CD4-positive, alpha-beta T cell treated with Interleukin-6 at 100 ng/mL for 8 hours (primary cell): ENCODE measurements around the gene P4HTM.
A peak's percentile ranks its signal among the peaks of the same experiment; 100 is the strongest.

ENCODE experiments used
- DNase-seq: peaks from one replicate; pipeline ENCODE4 v3.0.0-alpha.2; 2020; ENCODE audit warnings: mixed read lengths, low spot score

P4HTM gene, protein sequence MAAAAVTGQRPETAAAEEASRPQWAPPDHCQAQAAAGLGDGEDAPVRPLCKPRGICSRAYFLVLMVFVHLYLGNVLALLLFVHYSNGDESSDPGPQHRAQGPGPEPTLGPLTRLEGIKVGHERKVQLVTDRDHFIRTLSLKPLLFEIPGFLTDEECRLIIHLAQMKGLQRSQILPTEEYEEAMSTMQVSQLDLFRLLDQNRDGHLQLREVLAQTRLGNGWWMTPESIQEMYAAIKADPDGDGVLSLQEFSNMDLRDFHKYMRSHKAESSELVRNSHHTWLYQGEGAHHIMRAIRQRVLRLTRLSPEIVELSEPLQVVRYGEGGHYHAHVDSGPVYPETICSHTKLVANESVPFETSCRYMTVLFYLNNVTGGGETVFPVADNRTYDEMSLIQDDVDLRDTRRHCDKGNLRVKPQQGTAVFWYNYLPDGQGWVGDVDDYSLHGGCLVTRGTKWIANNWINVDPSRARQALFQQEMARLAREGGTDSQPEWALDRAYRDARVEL

DNA sequence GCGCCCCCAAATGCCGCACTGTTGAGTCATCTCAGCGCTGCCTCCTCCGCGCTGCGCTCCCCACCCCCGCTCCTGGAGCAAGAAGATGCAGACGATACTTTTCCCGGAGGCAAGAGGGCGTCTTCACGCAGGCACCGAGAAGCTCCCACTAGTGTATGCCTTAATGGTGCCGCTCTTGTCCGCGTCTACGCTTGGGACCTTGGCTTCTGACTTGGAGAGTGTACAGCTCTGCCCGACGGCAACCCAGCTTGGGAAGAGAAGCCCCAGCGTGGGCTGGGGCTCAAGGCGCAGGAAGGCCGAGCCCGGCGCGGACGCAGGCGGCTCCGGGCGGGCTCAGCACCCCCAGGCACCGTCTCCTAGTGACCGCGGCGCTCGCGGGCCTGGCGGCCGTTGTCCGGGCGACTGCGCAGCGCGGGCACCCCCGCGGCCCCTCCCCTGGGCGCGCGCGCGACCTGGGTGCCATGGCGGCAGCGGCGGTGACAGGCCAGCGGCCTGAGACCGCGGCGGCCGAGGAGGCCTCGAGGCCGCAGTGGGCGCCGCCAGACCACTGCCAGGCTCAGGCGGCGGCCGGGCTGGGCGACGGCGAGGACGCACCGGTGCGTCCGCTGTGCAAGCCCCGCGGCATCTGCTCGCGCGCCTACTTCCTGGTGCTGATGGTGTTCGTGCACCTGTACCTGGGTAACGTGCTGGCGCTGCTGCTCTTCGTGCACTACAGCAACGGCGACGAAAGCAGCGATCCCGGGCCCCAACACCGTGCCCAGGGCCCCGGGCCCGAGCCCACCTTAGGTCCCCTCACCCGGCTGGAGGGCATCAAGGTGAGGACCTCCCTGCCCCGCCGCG is at the start of gene P4HTM:
Gene P4HTM, plus strand, starts transcription at position 446 of the 840 bp plus-strand sequence. Its CDS starts 16 bp downstream, at position 462.
- peak; percentile 71 for DNase-seq

DNA sequence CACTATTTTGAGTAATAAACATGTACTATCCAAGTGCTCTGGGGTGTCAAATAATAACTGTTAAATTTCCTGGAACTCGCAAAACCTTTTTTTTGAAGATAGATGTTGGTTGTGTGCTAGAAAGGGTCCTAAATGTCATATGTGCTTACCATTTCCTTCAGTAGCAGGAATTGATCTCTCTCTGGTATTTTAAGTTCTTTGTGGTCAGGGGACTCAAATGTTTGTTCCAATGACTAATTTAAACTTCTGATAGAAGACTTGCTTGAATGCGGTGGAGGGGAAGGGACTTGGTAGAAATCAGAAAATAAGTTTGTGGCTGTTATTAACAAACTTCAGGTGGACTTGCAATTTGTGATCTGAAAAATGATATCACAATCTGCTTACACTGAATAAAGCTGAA is 44.6 kb upstream of the P4HTM start:
- DNase-seq = no peak

DNA sequence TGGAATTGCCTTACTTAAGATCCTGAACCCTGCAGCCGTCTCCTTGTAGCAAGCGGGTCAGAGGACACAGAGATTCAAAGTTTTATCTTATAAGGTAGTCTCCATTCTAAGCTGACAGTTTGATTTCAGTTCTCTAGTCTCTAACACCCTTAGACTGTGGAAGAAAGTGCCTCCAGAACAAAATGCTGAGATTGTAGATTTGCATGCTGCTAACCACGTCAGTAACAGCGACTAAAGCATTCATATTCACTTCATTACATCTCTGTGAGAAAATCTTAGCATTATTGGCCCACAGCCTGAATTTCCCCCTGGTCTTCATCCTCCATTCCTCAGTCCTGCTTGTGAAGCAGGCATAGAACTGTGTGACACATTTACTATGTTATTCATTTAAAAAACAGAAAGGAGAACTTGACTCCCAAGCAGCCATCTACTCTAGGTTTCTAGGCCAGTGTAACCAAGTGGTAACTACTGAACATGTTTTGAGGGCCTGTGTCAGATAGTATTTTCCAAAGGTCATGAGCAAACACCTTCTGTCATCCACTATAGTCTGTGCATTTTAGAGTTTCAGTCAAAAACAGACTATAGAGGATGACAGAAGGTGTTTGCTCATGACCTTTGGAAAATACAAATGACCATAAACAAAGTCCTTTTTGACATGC is 44.0 kb upstream of the P4HTM start:
- DNase-seq = no peak

DNA sequence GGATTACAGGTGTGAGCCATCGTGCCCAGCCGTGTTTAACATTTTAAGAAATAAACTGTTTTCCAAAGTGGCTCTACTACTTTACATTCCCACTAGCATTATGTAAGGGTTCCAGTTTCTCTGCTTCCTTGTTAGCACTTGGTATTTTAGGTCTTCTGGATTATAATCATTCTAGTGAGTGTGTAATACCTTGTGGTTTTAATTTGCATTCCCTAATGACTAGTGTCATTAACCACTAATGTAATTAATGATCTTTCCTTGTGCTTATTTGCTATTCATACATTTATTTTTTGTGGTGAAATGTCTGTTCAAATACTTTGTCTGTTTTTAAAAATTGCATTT is 40.7 kb upstream of the P4HTM start:
- no peak for DNase-seq

DNA sequence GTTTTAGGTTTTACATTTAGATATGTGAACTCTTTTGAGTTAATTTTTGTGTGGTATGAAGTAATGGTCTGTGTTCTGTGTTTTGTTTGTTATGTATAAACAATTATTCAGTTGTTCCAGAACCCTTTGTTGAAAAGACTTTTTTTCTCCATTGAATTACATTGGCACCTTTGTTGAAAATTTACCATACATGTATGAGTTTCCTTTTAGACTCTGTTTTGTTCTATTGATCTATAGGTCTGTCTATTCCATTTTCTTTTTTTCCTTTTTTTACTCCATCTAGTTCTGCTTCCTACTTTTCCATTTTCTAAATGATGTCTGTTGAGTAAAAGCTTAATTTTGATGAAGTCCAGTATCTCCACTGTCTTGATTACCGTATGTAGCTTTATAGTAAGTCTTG is 40.0 kb upstream of the P4HTM start:
- no peak for DNase-seq

DNA sequence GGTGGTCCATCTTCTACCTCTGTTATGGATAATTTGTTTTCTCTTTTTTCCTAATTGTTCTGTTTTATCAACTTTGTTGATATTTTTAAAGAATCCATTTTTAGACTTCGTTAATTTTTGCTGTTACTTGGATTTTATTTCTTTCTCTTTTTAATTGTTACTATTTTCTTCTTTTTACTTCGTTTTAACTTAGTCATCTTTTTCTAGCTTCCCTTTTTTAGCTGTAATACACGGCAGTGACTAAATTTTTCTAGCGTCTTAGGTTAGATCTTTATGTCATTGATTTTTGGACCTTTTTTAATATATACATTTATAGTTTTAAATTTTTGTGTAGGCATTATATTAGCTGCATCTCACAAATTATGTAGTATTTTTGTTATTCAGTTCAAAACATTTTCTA is 38.3 kb upstream of the P4HTM start:
- no peak for DNase-seq

DNA sequence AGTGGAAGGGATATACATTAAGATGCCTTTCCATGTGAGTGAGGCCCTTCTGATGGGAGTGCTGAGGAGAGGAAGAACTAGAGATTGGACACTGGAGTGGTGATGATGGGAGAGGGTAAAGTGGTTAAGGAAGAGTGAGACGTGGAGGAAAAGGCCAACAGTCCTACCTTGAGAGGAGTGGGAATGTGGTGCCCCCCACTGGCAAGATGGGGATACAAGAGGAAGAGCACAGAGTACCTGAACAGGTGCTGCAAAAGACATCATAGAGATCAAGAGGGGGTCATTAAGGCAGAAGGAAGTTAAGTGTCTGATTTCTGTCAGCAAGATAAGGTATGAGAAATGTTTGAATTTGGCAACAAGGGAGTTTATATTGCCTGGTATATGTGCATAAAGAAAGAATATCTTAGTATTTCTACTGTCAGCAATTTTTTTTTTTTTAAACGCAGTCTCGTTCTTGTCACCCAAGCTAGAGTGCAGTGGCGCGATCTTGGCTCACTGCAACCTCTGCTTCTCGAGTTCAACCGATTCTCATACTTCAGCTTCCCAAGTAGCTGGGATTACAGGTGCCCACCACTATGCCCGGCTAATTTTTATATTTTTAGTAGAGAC is 37.4 kb upstream of the P4HTM start:
- DNase-seq = peak; percentile 39

DNA sequence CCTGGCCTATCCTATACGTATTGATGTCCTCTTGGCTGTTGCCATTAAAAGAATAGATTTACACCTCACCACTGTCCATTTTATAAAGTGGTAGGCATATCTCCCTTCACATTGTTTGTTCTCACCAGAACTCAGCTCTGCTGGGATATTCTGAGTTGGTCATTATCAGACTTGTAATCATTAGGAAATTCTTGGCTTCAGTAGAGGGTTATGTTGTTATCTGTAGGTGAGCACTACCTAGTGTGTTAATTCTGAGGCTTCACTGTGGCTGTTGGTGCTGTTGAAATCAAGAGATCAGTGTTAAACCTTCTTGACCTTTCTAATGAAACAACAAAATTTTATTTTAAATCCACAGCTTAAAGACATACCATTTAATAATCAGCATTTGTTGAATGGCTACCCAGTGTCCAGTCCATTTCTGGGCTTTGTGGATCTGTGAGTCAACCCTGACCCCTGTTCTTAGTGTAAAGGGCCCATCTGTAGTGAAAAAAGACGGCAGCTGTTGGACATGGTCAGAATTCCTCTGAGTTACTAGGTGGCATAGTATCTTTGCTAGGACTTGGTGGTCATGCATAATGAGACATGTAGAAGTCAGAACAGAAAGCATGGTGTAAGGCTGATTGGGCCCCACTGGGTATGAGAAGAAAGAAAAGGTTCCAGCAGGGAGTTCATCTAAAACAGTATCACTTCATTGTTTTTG is 32.9 kb upstream of the P4HTM start:
- DNase-seq = no peak

DNA sequence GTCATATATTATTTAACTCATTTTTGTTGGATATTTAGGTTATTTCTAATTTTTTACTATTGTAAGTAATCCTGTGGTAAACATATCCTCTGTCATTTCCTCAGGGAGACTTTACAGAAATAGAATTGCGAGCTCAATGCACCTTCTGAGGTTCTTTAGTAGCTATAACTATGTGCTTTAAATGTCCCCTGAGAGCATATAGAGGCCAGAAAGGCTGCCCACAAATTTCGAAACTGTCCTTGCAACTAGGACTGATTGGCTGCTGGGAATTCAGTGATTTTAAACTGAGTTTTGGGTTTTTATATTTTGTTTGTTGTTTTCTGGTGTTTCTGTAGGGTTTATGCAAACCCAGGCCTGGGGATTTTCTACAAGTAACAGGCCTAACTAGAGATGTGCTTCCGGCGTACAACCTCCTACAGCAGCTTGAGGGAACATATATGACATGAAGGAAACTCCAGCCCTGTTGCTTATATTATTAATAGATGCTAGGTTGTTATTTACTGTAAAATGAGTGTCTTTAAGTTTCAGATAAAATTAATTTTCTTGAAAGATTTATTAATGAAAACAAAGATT is 29.1 kb upstream of the P4HTM start:
- no peak for DNase-seq

DNA sequence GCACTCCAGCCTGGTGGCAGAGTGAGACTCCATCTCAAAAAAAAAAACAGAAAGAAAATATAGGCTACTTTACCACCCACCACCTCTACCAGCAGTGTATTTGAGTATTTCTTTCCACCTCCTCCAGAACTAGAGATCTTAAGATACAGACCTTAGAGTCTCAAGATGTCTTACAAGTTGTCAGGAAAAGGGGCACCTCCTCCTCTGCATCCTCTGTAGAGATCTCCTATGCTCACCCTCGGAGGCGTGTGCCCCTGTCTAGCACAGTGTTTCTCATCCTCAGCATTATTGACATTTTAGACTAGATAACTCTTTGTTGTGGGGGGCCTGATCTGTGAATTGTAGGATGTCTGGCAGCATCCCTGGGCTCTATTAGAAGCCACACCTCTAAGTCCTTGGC is 27.7 kb upstream of the P4HTM start:
- DNase-seq = no peak

DNA sequence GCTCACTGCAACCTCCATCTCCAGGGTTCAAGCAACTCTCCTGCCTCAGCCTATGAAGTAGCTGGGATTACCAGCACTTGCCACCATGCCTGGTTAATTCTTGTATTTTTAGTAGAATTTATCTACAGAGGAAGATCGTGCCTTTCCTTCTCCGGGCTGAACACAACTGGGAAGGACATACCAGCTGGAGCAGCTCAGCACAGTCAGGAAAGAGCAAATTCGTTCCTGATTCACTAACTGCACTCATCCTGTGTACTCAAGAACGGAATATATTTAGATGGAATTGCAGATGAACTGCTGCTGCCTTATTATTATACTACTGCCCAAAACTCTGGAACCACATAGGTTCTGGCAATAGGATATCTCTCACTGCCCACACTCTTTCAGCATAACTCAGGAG is 27.1 kb upstream of the P4HTM start:
- DNase-seq = no peak

DNA sequence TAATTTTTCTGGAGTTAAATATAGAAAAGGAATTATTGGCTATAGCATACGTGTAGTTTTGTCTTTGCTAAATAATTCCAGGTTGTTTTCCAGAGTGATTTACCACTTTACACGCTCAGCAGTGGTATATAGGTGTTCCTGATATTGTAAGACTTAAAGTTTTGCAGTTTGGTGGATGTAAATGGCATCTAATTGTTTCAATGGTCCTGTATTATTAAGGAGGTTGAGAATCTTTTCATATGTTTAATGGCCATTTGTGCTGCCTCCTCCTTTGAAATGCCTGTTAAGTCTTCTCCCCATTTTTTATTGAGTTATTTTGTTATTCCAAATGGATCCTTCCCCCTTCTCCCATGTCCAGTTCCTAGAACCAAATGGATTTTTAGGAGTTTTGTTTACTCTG is 26.4 kb upstream of the P4HTM start:
- no peak for DNase-seq

DNA sequence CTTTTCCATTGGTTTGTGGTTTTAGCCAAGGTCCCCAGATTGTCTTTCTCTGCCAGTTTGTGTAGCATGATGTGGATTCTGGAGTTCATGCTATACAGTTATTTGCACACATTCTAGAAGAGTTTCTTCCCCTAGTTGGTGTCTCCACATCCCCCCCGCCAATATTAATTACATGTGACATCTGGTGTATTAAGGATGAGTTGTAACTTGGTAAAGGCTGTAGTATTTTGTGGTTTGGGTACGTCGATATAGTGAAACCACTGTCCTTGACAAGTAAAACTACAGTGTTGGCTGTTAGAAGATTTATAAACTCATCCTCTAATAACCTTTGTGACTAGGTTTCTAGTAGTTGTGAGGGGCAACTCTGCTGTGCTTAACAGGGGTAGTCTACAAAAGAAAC is 23.7 kb upstream of the P4HTM start:
- DNase-seq = no peak

DNA sequence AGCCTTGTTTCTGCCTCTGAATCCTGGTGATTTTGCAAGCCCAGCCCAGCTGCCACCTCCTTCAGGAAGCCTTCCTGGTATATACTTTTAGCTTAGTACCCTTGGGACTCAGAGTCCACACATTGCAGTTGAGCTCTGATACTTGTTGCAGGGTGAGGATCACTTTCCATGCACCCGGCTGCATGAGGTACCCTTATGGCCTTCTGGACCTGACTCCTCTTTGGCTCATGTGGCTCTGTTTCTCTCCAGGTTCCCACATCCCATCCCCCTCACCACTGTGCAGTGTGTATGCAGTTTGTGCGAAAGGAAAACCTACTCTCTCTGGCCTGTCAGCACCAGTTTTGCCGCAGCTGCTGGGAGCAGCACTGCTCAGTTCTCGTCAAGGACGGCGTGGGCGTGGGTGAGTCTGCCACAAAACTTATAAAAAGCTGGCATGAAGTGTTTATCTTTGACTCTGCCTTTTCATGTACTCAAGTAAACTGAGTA is 23.1 kb upstream of the P4HTM start:
- DNase-seq = no peak

DNA sequence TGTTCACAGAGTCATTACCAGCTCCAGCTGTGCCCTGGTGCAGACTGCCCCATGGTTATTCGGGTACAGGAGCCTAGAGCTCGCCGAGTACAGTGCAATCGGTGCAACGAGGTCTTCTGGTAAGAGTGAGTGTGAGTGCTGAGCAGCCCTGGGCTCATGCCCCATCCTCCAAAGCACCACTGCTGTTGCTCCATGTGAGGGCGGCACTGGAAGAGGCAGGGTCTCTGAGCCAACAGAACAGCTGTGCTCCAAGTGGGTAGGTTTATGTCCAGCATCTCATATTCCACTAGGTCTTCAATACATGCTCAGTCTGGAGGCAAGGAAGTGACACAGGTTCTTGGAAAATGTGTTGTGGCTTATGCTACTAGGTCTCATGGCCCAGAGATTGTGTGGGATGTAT is 19.5 kb upstream of the P4HTM start:
- no peak for DNase-seq

DNA sequence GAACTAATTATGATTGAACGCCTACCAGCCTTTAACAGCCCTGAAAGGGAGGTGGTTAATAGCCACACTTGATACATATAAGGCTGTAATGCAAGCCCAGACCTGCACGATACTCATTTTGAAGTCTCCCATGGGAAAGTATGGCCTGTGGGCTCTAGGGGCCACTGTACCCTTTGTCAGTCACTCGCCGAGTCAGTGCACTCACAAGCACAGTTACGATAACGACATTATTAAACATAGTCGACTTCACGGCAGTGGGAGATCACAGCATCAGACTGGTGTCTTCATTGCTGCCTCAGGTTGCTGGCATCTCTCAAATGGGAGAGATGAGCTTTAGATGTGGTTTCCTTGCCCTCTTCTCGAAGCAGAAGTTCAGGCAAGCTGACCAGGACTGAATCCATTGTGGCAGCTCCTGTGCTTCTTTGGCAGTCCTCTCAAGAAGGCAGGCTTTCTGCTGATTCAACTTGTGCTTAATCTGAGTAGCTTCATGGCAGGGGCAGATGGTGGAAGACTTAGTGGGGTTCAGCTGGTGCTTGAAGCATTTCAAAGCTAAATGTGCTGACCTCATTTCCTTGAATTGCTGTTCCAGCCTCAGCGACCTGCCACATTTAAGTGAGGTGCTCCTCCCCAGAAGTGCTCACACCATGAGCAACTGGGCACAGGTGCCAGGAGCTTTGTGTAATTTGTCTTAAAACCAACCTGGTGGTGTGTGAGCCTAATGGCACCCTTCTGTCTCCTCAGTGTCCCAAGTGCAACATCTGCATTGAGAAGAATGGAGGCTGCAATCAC is 15.8 kb upstream of the P4HTM start:
- DNase-seq = no peak

DNA sequence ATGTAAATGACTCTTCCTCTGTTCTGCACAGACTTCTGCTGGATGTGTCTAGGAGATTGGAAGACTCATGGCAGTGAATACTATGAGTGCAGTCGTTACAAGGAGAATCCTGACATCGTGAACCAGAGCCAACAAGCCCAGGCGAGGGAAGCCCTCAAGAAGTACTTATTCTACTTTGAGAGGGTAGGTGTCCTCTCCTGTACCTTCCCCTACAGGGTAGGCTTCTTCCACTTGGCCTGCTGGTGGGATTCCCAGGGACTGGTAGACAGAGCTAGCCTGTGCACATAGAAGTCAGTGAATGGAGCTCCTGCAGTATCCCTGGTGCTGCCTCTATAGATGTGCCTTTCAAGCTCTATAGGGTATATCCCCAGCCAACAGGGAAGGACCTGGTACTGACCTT is 10.6 kb upstream of the P4HTM start:
- no peak for DNase-seq

DNA sequence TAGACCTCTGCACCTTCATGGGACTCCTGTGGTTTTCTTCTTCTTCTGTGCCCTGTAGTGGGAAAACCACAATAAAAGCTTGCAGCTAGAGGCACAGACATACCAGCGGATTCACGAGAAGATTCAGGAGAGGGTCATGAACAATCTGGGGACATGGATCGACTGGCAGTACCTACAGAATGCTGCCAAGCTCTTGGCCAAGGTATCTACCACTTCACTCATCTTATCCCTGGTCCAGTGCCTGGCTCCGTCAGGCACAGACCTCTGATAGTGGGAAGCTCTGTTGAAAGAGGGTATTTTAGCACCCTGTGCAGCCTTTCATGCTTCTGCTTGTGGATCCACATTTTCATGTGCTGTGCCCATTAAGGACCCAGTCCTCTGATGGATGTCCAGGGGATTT is 9.7 kb upstream of the P4HTM start:
- DNase-seq = no peak

DNA sequence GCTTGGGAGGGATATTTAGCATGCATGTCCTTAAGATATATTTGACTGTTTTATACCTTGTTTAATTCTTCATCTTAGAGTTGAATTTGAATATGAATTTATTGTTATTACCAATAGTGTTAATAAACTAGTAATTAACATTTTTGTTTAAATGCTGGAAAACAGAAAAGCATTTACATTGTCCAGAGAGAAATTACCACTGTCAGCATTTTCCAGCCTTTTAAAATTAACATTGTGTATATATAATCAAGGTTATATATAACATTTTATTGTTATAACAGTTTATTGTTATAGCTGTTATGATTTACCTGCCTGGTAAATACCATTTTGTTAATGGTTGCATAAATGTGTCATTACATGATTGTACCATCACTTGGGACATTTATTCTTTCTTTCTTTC is 8.0 kb upstream of the P4HTM start:
- DNase-seq = no peak

DNA sequence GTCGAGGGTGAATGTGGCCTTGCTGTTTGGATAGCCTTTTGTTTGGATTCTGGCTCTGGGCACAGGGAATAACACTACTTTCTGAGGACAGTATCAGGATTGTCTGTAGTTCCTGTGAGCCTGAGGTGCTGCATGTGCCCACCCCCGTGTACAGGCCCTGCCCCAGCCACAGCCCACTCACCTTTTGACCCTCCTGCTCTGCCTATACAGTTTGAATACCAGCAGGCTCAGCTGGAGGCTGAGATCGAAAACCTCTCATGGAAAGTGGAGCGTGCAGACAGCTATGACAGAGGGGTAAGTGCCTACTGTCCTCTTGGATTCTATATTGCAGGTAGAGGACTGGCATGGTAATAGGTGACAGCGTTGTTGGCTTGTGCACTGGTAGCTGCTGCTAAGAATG is 7.4 kb upstream of the P4HTM start:
- DNase-seq = no peak
